Liver (tissue), 9 donors: ENCODE measurements around the gene TBC1D10B. TPM values are rescaled to one million over a fixed set of nuclear protein-coding genes. Genes with fewer than 3 reads are reported as not detected.

Source experiments
- DNase-seq: peaks from one replicate; pipeline ENCODE4 v3.0.0-alpha.2; 2017; ENCODE audit warnings: low spot score
- H3K27ac ChIP-seq, 2 donors: one replicate each; pipeline ENCODE4 v1.7.0; 2013; ENCODE audit warnings: inconsistent platforms in 2 of 2, low read length in 2 of 2, control low read depth in 1 of 2, low read depth in 1 of 2, mild to moderate bottlenecking in 1 of 2
- H3K27me3 ChIP-seq, 4 donors: one replicate each; pipeline versions ENCODE4 v1.6.1 to v1.7.0; 2013; ENCODE audit warnings: low read length in 3 of 4, inconsistent platforms in 1 of 4, mild to moderate bottlenecking in 1 of 4, moderate library complexity in 1 of 4; ENCODE audit not compliant: control insufficient read depth in 4 of 4, insufficient read depth in 4 of 4
- H3K36me3 ChIP-seq, 4 donors: one replicate each; pipeline versions ENCODE4 v1.6.1 to v1.7.0; 2013; ENCODE audit warnings: low read length in 3 of 4, mild to moderate bottlenecking in 3 of 4, low read depth in 1 of 4, moderate library complexity in 1 of 4; ENCODE audit not compliant: control insufficient read depth in 4 of 4, insufficient read depth in 3 of 4
- H3K4me1 ChIP-seq, 4 donors: one replicate each; pipeline versions ENCODE4 v1.6.1 to v1.7.0; 2013; ENCODE audit warnings: low read length in 3 of 4, mild to moderate bottlenecking in 3 of 4, moderate library complexity in 1 of 4; ENCODE audit not compliant: control insufficient read depth in 4 of 4, insufficient read depth in 4 of 4
- H3K4me3 ChIP-seq, 3 donors: one replicate each; pipeline versions ENCODE4 v1.6.1 to v1.7.0; 2013; ENCODE audit warnings: low read length in 3 of 3, control low read depth in 1 of 3, low read depth in 1 of 3, mild to moderate bottlenecking in 1 of 3
- H3K9ac ChIP-seq, 2 donors: one replicate each; pipeline ENCODE4 v1.7.0; 2013; ENCODE audit warnings: low read length in 2 of 2, mild to moderate bottlenecking in 2 of 2, moderate library complexity in 2 of 2, control low read depth in 1 of 2, low read depth in 1 of 2
- H3K9me3 ChIP-seq, 4 donors: one replicate each; pipeline versions ENCODE4 v1.6.1 to v1.7.0; 2013; ENCODE audit warnings: low read length in 3 of 4; ENCODE audit not compliant: control insufficient read depth in 4 of 4
- FOXA1 ChIP-seq: IDR thresholded peaks from 2 replicates; pipeline ENCODE4 v1.6.1; 2016; ENCODE audit warnings: antibody characterized with exemption
- FOXA2 ChIP-seq: IDR thresholded peaks from 2 replicates; pipeline ENCODE4 v1.6.1; 2016; ENCODE audit warnings: antibody characterized with exemption
- GABPA ChIP-seq, 2 donors: IDR thresholded peaks in 1 of 2; conservative IDR thresholded peaks in 1 of 2; 2 replicates each; pipeline ENCODE4 v1.6.1; 2016; ENCODE audit warnings: antibody characterized with exemption in 2 of 2, mild to moderate bottlenecking in 1 of 2, moderate library complexity in 1 of 2
- HNF4A ChIP-seq, 2 donors: conservative IDR thresholded peaks; 2 replicates each; pipeline ENCODE4 v1.6.1; 2016; ENCODE audit warnings: antibody characterized with exemption in 2 of 2, mild to moderate bottlenecking in 2 of 2
- JUND ChIP-seq, 2 donors: IDR thresholded peaks; 2 replicates each; pipeline ENCODE4 v1.6.1; 2016; ENCODE audit warnings: antibody characterized with exemption in 2 of 2
- RAD21 ChIP-seq, 2 donors: IDR thresholded peaks; 2 replicates each; pipeline ENCODE4 v1.6.1; 2016; ENCODE audit warnings: antibody characterized with exemption in 2 of 2, mild to moderate bottlenecking in 2 of 2
- RXRA ChIP-seq, 2 donors: IDR thresholded peaks; 2 replicates each; pipeline ENCODE4 v1.6.1; 2017 to 2018; ENCODE audit warnings: antibody characterized with exemption in 2 of 2, mild to moderate bottlenecking in 1 of 2
- YY1 ChIP-seq: IDR thresholded peaks from 2 replicates; pipeline ENCODE4 v1.6.1; 2016; ENCODE audit warnings: antibody characterized with exemption, mild to moderate bottlenecking
- WGBS: extraction: QIAGEN DNeasy Blood & Tissue Kit; methylation state at CpG from one replicate; pipeline ENCODE4 v1.1.7; 2013; 5-methylcytosine and 5-hydroxymethylcytosine counted together
- polyA plus RNA-seq, 2 donors: library from polyadenylated mRNA; stranded (reverse) in 1 of 2; unstranded in 1 of 2; fragments of 200-250 nt in 1 of 2; fragments of >200 nt in 1 of 2; fragmentation: Nextera tagmentation in 1 of 2; extraction: Ambion mirVana in 1 of 2; gene quantifications; one replicate each; pipeline versions ENCODE4 v1.2.1 to v1.2.3, GENCODE V29; 2013 to 2015
- total RNA-seq, 2 donors: library from RNA; depleted of rRNA; stranded (reverse); fragments of >200 nt; gene quantifications; one replicate each; pipeline ENCODE4 v1.2.3, GENCODE V29; 2014
- TF ChIP-seq, protein P1 (sequence below): IDR thresholded peaks from 2 replicates; pipeline ENCODE4 v1.6.1; 2016; ENCODE audit warnings: antibody characterized with exemption
- TF ChIP-seq, protein P2 (sequence below): IDR thresholded peaks from 2 replicates; pipeline ENCODE4 v1.6.1; 2016; ENCODE audit warnings: antibody characterized with exemption
- TF ChIP-seq, protein P3 (sequence below): fragments of 150-350 bp; IDR thresholded peaks from 2 replicates; pipeline ENCODE4 v1.5.1; 2017; ENCODE audit warnings: improper control_type of control experiment, low read depth, low read length; ENCODE audit not compliant: missing input control
- TF ChIP-seq, protein P4 (sequence below): IDR thresholded peaks from 2 replicates; pipeline ENCODE4 v1.6.1; 2016; ENCODE audit warnings: antibody characterized with exemption
- TF ChIP-seq, protein P5 (sequence below): IDR thresholded peaks from 2 replicates; pipeline ENCODE4 v1.6.1; 2016; ENCODE audit warnings: antibody characterized with exemption, mild to moderate bottlenecking
- donor health status: healthy.
- donor health status: healthy.
- donor health status: healthy.
- donor health status: healthy.
- donor health status: healthy.

Gene TBC1D10B
- total and polyA plus RNA-seq, 4 donors: 3.6 to 16.5 (median 12.6) TPM

DNA sequence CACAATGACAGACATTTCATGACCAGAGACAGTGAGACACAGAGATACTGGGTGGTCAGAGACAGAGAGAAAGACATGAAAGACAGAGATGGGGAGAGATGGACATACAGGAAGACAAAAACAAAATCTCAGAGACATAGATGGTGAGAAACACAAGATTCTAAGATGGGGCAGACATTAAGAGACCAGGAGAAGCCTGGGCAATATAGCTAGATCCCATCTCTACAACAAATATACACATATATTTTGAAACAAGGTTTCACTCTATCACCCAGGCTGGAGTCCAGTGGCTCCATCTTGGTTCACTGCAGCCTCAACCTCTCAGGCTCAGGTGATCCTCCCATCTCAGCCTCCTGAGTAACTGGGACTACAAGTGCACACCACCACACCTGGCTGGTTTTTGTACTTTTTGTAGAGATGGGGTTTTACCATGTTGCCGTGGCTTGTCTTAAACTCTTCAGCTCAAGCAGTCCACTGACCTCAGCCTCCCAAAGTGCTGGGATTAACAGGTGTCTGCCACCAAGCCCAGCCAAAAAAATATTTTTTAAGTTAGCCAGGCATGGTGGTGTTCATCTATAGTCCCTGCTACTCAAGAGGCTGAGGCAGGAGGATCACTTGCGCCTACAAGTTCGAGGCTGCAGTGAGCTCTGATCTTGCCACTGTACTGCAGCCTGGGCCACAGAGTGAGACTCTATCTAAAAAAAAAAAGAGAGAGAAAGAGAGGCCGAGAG, 9.9 kb upstream of the TBC1D10B start:
- Histone ChIP-seq H3K9me3 (no peaks in the 10 kb centered on the region), H3K36me3 (no peaks in the 10 kb centered on the region), H3K4me1 (peaks cover 5 to 15% (median 9%) of the 10 kb centered on the region in 4 donors), H3K9ac (no peak overlapping the region), H3K27me3 (no peaks in the 10 kb centered on the region), H3K27ac (no peak overlapping the region), H3K4me3 (no peak overlapping the region)
- WGBS: 95% methylated on average over 4 of the region's 4 CpGs
- TF ChIP-seq, protein P1, sequence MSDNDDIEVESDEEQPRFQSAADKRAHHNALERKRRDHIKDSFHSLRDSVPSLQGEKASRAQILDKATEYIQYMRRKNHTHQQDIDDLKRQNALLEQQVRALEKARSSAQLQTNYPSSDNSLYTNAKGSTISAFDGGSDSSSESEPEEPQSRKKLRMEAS: no peak
- TF ChIP-seq FOXA2 (no peak), RXRA (IDR thresholded peaks at IDR 0.05) (no peak), GABPA (IDR thresholded peaks at IDR 0.05 in 1 of 2, conservative IDR thresholded peaks at IDR 0.05 in 1 of 2) (no peak), HNF4A (conservative IDR thresholded peaks at IDR 0.05) (no peak), YY1 (no peak)
- TF ChIP-seq, protein P2, sequence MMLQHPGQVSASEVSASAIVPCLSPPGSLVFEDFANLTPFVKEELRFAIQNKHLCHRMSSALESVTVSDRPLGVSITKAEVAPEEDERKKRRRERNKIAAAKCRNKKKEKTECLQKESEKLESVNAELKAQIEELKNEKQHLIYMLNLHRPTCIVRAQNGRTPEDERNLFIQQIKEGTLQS: no peak
- DNase-seq: no peak

DNA sequence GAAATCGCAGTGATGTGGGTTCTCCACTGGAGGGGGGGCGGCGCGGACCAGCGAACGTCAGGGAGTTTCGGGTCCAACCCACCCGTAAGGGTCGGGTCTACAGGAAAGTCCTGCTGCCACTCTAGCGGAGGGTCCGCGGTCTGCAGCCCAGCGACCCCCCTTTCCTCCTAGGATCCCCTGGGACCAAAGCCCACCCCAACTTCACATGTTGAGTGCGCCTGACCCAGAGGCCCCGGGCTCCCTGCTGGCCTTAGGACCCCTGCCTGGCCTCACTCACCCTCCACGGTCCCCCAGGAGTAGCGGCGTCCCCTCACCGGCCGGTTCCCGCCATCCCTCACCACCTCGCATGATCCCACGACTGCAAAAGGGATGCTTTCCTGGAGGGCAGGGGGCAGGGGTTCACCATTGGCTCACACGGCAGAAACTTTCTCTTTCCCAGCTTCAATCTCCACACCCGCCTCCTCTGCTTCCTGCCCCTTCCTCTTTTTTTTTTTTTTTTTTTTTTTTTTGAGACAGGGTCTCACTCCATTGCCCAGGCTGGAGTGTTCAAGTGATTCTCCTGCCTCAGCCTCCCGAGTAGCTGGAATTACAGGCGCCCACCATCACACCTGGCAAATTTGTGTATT, 9.0 kb upstream of the TBC1D10B start:
- TF ChIP-seq JUND (IDR thresholded peaks at IDR 0.05) (no peak), GABPA (IDR thresholded peaks at IDR 0.05 in 1 of 2, conservative IDR thresholded peaks at IDR 0.05 in 1 of 2) (no peak), RAD21 (IDR thresholded peaks at IDR 0.05) (no peak), FOXA1 (no peak), FOXA2 (no peak)
- TF ChIP-seq, protein P3, sequence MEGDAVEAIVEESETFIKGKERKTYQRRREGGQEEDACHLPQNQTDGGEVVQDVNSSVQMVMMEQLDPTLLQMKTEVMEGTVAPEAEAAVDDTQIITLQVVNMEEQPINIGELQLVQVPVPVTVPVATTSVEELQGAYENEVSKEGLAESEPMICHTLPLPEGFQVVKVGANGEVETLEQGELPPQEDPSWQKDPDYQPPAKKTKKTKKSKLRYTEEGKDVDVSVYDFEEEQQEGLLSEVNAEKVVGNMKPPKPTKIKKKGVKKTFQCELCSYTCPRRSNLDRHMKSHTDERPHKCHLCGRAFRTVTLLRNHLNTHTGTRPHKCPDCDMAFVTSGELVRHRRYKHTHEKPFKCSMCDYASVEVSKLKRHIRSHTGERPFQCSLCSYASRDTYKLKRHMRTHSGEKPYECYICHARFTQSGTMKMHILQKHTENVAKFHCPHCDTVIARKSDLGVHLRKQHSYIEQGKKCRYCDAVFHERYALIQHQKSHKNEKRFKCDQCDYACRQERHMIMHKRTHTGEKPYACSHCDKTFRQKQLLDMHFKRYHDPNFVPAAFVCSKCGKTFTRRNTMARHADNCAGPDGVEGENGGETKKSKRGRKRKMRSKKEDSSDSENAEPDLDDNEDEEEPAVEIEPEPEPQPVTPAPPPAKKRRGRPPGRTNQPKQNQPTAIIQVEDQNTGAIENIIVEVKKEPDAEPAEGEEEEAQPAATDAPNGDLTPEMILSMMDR: no peak
- TF ChIP-seq, protein P2: no peak
- TF ChIP-seq, protein P1: no peak
- TF ChIP-seq, protein P4, sequence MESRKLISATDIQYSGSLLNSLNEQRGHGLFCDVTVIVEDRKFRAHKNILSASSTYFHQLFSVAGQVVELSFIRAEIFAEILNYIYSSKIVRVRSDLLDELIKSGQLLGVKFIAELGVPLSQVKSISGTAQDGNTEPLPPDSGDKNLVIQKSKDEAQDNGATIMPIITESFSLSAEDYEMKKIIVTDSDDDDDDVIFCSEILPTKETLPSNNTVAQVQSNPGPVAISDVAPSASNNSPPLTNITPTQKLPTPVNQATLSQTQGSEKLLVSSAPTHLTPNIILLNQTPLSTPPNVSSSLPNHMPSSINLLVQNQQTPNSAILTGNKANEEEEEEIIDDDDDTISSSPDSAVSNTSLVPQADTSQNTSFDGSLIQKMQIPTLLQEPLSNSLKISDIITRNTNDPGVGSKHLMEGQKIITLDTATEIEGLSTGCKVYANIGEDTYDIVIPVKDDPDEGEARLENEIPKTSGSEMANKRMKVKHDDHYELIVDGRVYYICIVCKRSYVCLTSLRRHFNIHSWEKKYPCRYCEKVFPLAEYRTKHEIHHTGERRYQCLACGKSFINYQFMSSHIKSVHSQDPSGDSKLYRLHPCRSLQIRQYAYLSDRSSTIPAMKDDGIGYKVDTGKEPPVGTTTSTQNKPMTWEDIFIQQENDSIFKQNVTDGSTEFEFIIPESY: no peak
- TF ChIP-seq, protein P5, sequence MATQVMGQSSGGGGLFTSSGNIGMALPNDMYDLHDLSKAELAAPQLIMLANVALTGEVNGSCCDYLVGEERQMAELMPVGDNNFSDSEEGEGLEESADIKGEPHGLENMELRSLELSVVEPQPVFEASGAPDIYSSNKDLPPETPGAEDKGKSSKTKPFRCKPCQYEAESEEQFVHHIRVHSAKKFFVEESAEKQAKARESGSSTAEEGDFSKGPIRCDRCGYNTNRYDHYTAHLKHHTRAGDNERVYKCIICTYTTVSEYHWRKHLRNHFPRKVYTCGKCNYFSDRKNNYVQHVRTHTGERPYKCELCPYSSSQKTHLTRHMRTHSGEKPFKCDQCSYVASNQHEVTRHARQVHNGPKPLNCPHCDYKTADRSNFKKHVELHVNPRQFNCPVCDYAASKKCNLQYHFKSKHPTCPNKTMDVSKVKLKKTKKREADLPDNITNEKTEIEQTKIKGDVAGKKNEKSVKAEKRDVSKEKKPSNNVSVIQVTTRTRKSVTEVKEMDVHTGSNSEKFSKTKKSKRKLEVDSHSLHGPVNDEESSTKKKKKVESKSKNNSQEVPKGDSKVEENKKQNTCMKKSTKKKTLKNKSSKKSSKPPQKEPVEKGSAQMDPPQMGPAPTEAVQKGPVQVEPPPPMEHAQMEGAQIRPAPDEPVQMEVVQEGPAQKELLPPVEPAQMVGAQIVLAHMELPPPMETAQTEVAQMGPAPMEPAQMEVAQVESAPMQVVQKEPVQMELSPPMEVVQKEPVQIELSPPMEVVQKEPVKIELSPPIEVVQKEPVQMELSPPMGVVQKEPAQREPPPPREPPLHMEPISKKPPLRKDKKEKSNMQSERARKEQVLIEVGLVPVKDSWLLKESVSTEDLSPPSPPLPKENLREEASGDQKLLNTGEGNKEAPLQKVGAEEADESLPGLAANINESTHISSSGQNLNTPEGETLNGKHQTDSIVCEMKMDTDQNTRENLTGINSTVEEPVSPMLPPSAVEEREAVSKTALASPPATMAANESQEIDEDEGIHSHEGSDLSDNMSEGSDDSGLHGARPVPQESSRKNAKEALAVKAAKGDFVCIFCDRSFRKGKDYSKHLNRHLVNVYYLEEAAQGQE: no peak
- no peaks in the 10 kb centered on the region for H3K9me3 ChIP-seq
- H3K4me1 ChIP-seq: peaks cover 5 to 15% (median 9%) of the 10 kb centered on the region in 4 donors
- H3K27ac ChIP-seq: peak overlapping the region; percentile 51 to 81
- no peaks in the 10 kb centered on the region for H3K27me3 ChIP-seq
- peak overlapping the region; percentile 36 to 85 (median 51) for H3K4me3 ChIP-seq
- H3K9ac ChIP-seq: peak overlapping the region; percentile 14 to 29
- DNase-seq: no peak
- 40% methylated on average over 27 of the region's 27 CpGs for WGBS
- no peaks in the 10 kb centered on the region for H3K36me3 ChIP-seq
